Fibroblast of lung (primary cell): Measurements from ENCODE around the gene LAMA4. TPM values are rescaled to one million over a fixed set of nuclear protein-coding genes. Genes with fewer than 3 reads are reported as not detected.

ENCODE experiments used
- DNase-seq, 2 donors: peaks; one replicate each; pipeline versions ENCODE4 v3.0.0 to v3.0.0-alpha.2; 2010; ENCODE audit warnings: low read depth in 2 of 2
- H2AFZ ChIP-seq: 2 replicates; pipeline ENCODE4 v1.5.1; 2012; ENCODE audit warnings: low read length, control low read depth, inconsistent platforms
- H3K27ac ChIP-seq: 2 replicates; pipeline ENCODE4 v1.5.1; 2011; ENCODE audit warnings: low read length, control low read depth; ENCODE audit not compliant: insufficient read depth
- H3K27me3 ChIP-seq: 2 replicates; pipeline ENCODE4 v1.5.1; 2011; ENCODE audit warnings: mild to moderate bottlenecking, low read length; ENCODE audit not compliant: control insufficient read depth, insufficient read depth
- H3K36me3 ChIP-seq: 2 replicates; pipeline ENCODE4 v1.5.1; 2011; ENCODE audit warnings: low read length; ENCODE audit not compliant: control insufficient read depth, insufficient read depth
- H3K4me1 ChIP-seq: 2 replicates; pipeline ENCODE4 v1.5.1; 2011; ENCODE audit warnings: low read length; ENCODE audit not compliant: control insufficient read depth, insufficient read depth; ENCODE audit errors: extremely low read depth
- H3K4me2 ChIP-seq: 2 replicates; pipeline ENCODE4 v1.5.1; 2011; ENCODE audit warnings: low read length, control low read depth; ENCODE audit not compliant: insufficient read depth; ENCODE audit errors: extremely low read depth
- H3K4me3 ChIP-seq, 4 experiments: fragments of 200-600 bp in 1 of 4; sonication (generic) in 1 of 4; replicated peaks in 1 of 4; 2 replicates each; pipeline ENCODE4 v1.5.1; 2011 to 2016; ENCODE audit warnings: low read length in 4 of 4, low read depth in 3 of 4, mild to moderate bottlenecking in 3 of 4, control low read depth in 2 of 4, inconsistent platforms in 1 of 4, mixed read lengths in 1 of 4; ENCODE audit not compliant: insufficient read depth in 1 of 4; ENCODE audit errors: control extremely low read depth in 1 of 4
- H3K79me2 ChIP-seq: 2 replicates; pipeline ENCODE4 v1.5.1; 2012; ENCODE audit warnings: mild to moderate bottlenecking, low read length, inconsistent platforms; ENCODE audit not compliant: control insufficient read depth, insufficient read depth
- H3K9ac ChIP-seq: 2 replicates; pipeline ENCODE4 v1.5.1; 2011; ENCODE audit warnings: mild to moderate bottlenecking, low read length, control low read depth; ENCODE audit not compliant: insufficient read depth
- H3K9me3 ChIP-seq: 2 replicates; pipeline ENCODE4 v1.5.1; 2012; ENCODE audit warnings: low read depth, low read length; ENCODE audit not compliant: control insufficient read depth, insufficient read depth
- H4K20me1 ChIP-seq: 2 replicates; pipeline ENCODE4 v1.5.1; 2011; ENCODE audit warnings: low read length; ENCODE audit not compliant: control insufficient read depth, insufficient read depth; ENCODE audit errors: extremely low read depth
- EZH2 ChIP-seq: IDR thresholded peaks from 2 replicates; pipeline ENCODE4 v1.5.1; 2012; ENCODE audit warnings: low read length, control low read depth, mild to moderate bottlenecking; ENCODE audit errors: missing control alignments
- polyA plus RNA-seq, 2 donors: library from polyadenylated mRNA; depleted of rRNA in 1 of 2; stranded (reverse) in 1 of 2; unstranded in 1 of 2; fragments of >200 nt; gene quantifications; 2 replicates each; pipeline ENCODE4 v1.2.1, GENCODE V29; 2011 to 2012; ENCODE audit warnings: missing spikeins in 1 of 2
- total RNA-seq: library from RNA; depleted of rRNA; stranded (reverse); fragments of >200 nt; gene quantifications from 2 replicates; pipeline ENCODE4 v1.2.1, GENCODE V29; 2014
- TF ChIP-seq, protein P1 (sequence below), 2 donors: IDR thresholded peaks in 1 of 2; conservative IDR thresholded peaks in 1 of 2; 1 replicate in 1 of 2; 2 replicates in 1 of 2; pipeline ENCODE4 v1.5.1; 2011 to 2012; ENCODE audit warnings: low read length in 2 of 2, control low read depth in 1 of 2, inconsistent platforms in 1 of 2, low read depth in 1 of 2, mild to moderate bottlenecking in 1 of 2

The LAMA4 gene
- total and polyA plus RNA-seq, 2 donors (not counting 1 experiment from before 2014, with no cell fraction given) = 636 to 662 TPM

DNA sequence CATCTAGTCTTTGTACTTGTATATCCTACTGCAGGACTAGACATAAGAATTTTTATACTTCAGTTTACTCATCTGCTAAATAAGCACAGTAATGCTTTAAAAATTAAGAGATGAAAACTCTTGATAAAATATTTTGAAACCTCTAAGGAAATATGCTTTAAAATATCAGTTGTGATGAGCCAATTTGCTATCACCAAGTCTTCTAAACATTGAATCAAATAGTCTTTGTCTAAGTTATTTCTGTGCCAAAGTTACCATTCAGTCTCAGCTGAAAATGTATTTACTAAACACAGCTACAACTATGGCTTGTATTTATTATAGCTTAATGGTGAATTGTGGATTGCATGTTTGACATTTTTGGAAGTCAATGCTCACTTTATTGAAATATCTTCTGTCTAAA, 46.5 kb upstream of the LAMA4 start:
- Histone ChIP-seq H3K36me3 (no peaks in the 10 kb centered on the region), H2AFZ (no peak overlapping the region), H3K79me2 (no peaks in the 10 kb centered on the region), H3K4me1 (peaks cover 22% of the 10 kb centered on the region), H3K27me3 (no peaks in the 10 kb centered on the region), H3K9me3 (no peaks in the 10 kb centered on the region), H3K9ac (no peak overlapping the region), H3K27ac (no peak overlapping the region), H3K4me2 (no peak overlapping the region), H3K4me3 (no peak overlapping the region), H4K20me1 (no peaks in the 10 kb centered on the region)
- DNase-seq = no peak
- TF ChIP-seq, protein P1, sequence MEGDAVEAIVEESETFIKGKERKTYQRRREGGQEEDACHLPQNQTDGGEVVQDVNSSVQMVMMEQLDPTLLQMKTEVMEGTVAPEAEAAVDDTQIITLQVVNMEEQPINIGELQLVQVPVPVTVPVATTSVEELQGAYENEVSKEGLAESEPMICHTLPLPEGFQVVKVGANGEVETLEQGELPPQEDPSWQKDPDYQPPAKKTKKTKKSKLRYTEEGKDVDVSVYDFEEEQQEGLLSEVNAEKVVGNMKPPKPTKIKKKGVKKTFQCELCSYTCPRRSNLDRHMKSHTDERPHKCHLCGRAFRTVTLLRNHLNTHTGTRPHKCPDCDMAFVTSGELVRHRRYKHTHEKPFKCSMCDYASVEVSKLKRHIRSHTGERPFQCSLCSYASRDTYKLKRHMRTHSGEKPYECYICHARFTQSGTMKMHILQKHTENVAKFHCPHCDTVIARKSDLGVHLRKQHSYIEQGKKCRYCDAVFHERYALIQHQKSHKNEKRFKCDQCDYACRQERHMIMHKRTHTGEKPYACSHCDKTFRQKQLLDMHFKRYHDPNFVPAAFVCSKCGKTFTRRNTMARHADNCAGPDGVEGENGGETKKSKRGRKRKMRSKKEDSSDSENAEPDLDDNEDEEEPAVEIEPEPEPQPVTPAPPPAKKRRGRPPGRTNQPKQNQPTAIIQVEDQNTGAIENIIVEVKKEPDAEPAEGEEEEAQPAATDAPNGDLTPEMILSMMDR (conservative IDR thresholded peaks at IDR 0.05 in 1 of 2, IDR thresholded peaks at IDR 0.05 in 1 of 2; ENCODE audit: low read depth in 1 of 2, low read length in 2 of 2) = no peak
- no peak for TF ChIP-seq EZH2

DNA sequence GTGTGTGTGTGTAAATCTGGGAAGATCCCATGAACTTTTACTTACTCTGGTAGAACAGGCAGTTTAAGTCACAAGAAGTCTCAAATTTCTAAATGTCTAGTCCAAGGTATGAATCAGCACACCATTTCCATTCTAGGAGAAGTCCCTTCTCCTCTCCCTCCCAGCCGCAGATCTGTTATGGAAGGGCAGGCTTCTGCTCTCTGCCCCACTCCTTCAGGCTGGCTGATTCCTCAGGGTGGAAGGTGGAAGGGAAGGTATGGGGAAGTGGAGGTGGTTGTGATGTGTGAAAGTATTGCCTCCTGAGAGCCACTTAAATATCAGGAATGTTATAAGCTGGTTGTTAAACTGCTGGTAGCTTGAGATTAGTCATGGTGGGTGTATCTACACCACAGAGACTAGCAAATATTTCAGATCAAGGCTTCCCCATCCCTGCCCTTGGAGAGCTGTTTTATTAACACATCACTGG, 44.5 kb upstream of the LAMA4 start:
- Histone ChIP-seq H3K79me2 (no peaks in the 10 kb centered on the region), H4K20me1 (no peaks in the 10 kb centered on the region), H3K4me1 (peaks cover 23% of the 10 kb centered on the region), H3K27me3 (no peaks in the 10 kb centered on the region), H3K9ac (peak overlapping the region; percentile 10), H3K27ac (peak overlapping the region; percentile 93), H3K4me3 (peak overlapping the region in 3 of 4 experiments; percentile 4 to 12 (median 10)), H3K36me3 (no peaks in the 10 kb centered on the region), H3K9me3 (no peaks in the 10 kb centered on the region), H3K4me2 (peak overlapping the region; percentile 85), H2AFZ (peak overlapping the region; percentile 69)
- TF ChIP-seq EZH2 = no peak
- TF ChIP-seq, protein P1 (conservative IDR thresholded peaks at IDR 0.05 in 1 of 2, IDR thresholded peaks at IDR 0.05 in 1 of 2; ENCODE audit: low read depth in 1 of 2, low read length in 2 of 2) = no peak
- peak; percentile 95 for DNase-seq

DNA sequence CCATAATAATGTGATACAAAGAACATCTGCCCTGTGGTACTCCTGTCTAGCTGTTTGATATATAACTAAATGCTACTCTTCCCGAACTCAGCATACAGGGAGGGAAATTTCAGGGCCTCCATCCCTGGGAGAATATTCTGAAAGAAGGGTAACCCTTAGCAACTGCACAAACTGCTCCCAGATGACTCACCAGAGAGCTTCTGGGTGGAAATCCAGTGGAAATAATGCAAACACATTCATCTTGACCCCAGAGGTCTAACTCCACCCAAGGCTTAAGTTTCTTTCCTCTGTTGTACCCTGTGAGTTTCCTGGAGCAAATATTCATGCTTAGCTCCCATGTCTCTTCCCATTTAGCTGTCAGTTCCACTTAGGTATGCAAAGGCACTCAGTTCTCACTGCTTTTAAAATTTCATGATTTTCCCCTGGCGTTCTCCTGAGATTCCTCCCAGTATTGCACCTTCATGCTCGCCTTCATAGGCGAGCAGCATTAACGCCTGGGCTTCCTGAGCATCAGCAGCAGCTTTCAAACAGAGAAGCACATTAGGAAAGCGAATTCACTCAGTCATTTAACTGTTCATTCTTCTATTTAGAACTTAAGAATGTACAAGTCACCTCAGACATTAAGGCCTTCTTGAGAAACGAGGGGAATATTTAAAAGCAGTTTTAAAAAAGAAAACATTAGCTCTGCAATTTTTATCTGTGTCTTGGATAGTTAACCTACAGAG, 43.8 kb upstream of the LAMA4 start:
- Histone ChIP-seq H3K27me3 (no peaks in the 10 kb centered on the region), H3K36me3 (no peaks in the 10 kb centered on the region), H3K4me3 (peak overlapping the region in 3 of 4 experiments; percentile 9 to 23 (median 22)), H2AFZ (no peak overlapping the region), H3K4me2 (peak overlapping the region; percentile 75), H3K9ac (peak overlapping the region; percentile 23), H4K20me1 (no peaks in the 10 kb centered on the region), H3K27ac (peak overlapping the region; percentile 93), H3K4me1 (peaks cover 23% of the 10 kb centered on the region), H3K79me2 (no peaks in the 10 kb centered on the region), H3K9me3 (no peaks in the 10 kb centered on the region)
- peak; percentile 92 to 99 for DNase-seq
- TF ChIP-seq, protein P1 (conservative IDR thresholded peaks at IDR 0.05 in 1 of 2, IDR thresholded peaks at IDR 0.05 in 1 of 2; ENCODE audit: low read depth in 1 of 2, low read length in 2 of 2) = no peak
- no peak for TF ChIP-seq EZH2
